ENCODE data around the gene PWWP2B. TPM values are rescaled to one million over a fixed set of nuclear protein-coding genes. Genes with fewer than 3 reads are reported as not detected.

The PWWP2B gene
- total and polyA plus RNA-seq, 2 of the 13 experiments (the other 11 are each of a cell fraction or from before 2014, with no cell fraction given) = 2.3 to 4.7 TPM

DNA sequence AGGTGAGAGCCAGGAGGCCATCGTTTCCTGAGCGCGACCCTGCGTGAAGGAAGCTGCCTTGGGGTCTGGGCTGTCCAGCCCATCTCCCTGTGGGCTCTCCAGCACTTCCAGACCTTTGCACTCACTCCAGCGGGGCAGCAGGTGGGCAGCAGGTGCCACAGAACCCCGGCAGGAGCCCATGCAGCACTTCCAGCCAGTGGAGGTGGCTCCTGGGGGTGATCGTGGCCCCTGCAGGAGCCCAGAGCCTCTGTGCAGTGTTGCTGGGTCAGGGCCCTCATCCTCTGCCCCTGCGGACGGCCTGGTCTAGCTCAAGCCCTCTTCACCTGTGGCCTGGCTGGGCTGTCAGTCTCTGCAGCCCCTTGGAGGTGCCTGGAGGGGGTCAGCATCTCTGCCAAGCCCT, 59.9 kb downstream of the PWWP2B start:
- H3K27ac ChIP-seq (ENCODE audit: extremely low read length, insufficient read depth, low read length) = no peak overlapping the region
- ATAC-seq = no peak
- no peaks in the 10 kb centered on the region for H3K79me2 ChIP-seq (ENCODE audit: insufficient read depth, low read length)
- no peaks in the 10 kb centered on the region for H4K20me1 ChIP-seq (ENCODE audit: insufficient read depth, low read length)
- H3K27me3 ChIP-seq (ENCODE audit: control insufficient read depth in 1 of 2, insufficient read depth in 2 of 2, low read length in 2 of 2) = peaks cover 10 to 19% of the 10 kb centered on the region in 2 experiments; a peak in 4 of 5 replicates
- no peak for DNase-seq (ENCODE audit: low spot score)
- FAIRE-seq = no peak
- H3K4me3 ChIP-seq (replicated peaks in 1 of 3; ENCODE audit: insufficient read depth in 1 of 3, low read depth in 2 of 3, low read length in 3 of 3) = no peak overlapping the region
- H3K9ac ChIP-seq (ENCODE audit: insufficient read depth, low read depth, low read length) = no peak overlapping the region
- BruUV-seq (replicated peaks) = no TSS peak
- H3K36me3 ChIP-seq (replicated peaks in 1 of 2; ENCODE audit: control insufficient read depth in 1 of 2, insufficient read depth in 2 of 2, low read length in 2 of 2) = no peaks in the 10 kb centered on the region
- CTCF ChIA-PET (ENCODE audit: low intra/inter-chr PET ratio, low total read pairs) = interaction anchor here (0.6 to 3.9 kb wide), 3 partner anchors 60 to 180 kb away, joined by 3 to 54 read pairs (median 4); no protein-coding TSS in a partner anchor
- peaks cover 82% of the 10 kb centered on the region for H3K4me1 ChIP-seq (ENCODE audit: insufficient read depth, low read length)
- TF ChIP-seq MTA1 (CRISPR knock-in tag; IDR thresholded peaks at IDR 0.05; ENCODE audit: borderline replicate concordance) (0 out of 2 replicates have a peak, but pooled peaks have one; percentile 9), ZNF382 (CRISPR knock-in tag; IDR thresholded peaks at IDR 0.05; ENCODE audit: borderline replicate concordance) (no peak)
- intact Hi-C loops (cut with micrococcal nuclease; ENCODE audit: unreplicated experiment) (loop anchor here (5.0 kb wide), 1 partner anchor 60 kb away; no protein-coding TSS in a partner anchor), in situ Hi-C loops (cut with HindIII; ENCODE audit: extremely low pct_ligation_motif_present, low pct_unique_long_range_greater_than_20kb) (loop anchor here (5.0 kb wide), 2 partner anchors 80 to 120 kb away; partner anchors contain the start of gene INPP5A)
- no peak overlapping the region for H2AFZ ChIP-seq (ENCODE audit: low read length)
- POLR2A ChIA-PET = interaction anchor here (1.4 kb wide), 1 partner anchor 10 kb away, joined by 4 read pairs; no protein-coding TSS in a partner anchor
- no CpG with 5 or more reads among the region's 9 CpGs for WGBS (ENCODE audit: low lambda C conversion rate)
- no peak overlapping the region for H3K4me2 ChIP-seq (ENCODE audit: low read depth, low read length)
- no peaks in the 10 kb centered on the region for H3K9me3 ChIP-seq (ENCODE audit: low read length)

DNA sequence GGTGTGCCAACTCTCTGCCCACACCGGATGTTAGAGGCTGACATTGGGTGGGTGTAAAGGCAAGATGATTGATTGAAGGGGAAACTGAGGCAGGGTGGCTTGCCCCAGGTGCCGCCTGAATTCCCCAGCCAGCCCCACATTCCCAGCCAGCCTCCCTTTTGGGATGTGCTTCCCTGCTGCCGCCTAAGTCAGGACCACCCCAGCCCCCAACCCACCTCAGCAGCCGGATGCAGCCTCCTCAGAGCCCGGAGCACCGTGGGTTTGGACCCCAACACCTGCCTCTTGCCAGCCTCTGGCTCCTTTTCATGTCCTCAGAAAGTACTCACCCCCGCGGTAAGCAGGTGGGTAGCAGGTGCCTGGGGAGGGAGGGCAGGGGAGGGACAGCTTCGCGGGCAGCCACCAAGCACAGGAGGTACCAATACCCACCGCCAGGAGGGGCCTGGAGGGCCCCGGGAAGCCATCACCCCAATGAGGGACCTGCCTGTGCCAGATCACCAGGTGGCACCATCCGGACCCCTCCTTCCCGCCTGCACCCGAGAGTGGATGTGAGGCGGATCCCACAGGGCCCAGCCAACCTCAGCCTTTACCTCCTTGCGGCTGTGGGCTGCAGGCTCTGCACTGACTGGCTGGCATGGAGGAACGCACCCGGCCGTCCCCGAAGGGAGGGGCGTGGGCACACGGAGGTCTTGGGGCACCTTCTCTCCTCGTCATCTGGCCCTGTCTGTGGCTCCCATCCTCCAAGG, 60.5 kb downstream of the PWWP2B start:
- no peak for ATAC-seq
- TF ChIP-seq, protein P1, sequence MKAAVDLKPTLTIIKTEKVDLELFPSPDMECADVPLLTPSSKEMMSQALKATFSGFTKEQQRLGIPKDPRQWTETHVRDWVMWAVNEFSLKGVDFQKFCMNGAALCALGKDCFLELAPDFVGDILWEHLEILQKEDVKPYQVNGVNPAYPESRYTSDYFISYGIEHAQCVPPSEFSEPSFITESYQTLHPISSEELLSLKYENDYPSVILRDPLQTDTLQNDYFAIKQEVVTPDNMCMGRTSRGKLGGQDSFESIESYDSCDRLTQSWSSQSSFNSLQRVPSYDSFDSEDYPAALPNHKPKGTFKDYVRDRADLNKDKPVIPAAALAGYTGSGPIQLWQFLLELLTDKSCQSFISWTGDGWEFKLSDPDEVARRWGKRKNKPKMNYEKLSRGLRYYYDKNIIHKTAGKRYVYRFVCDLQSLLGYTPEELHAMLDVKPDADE (CRISPR knock-in tag; IDR thresholded peaks at IDR 0.05) = no peak
- TF ChIP-seq ZNF543 (CRISPR knock-in tag; IDR thresholded peaks at IDR 0.05) (no peak), KLF11 (CRISPR knock-in tag; IDR thresholded peaks at IDR 0.05) (no peak), HNRNPL (IDR thresholded peaks at IDR 0.05; ENCODE audit: low read depth, low read length) (peak; percentile 54; the same call in 1 of the 2 replicates), RAD21 (CRISPR knock-in tag; IDR thresholded peaks at IDR 0.05) (no peak), EHMT2 (IDR thresholded peaks at IDR 0.05; ENCODE audit: borderline replicate concordance, low read depth, low read length) (no peak), PCBP1 (IDR thresholded peaks at IDR 0.05; ENCODE audit: borderline replicate concordance, low read depth, low read length) (0 out of 2 replicates have a peak, but pooled peaks have one; percentile 32), ZNF34 (CRISPR knock-in tag; IDR thresholded peaks at IDR 0.05; ENCODE audit: borderline replicate concordance) (no peak), HCFC1 (IDR thresholded peaks at IDR 0.05; ENCODE audit: low read depth, low read length) (no peak), ZNF788 (CRISPR knock-in tag; IDR thresholded peaks at IDR 0.05; ENCODE audit: borderline replicate concordance) (no peak), STAG1 (CRISPR knock-in tag; IDR thresholded peaks at IDR 0.05) (peak; percentile 5; the same call in 1 of the 2 replicates), DMAP1 (CRISPR knock-in tag; IDR thresholded peaks at IDR 0.05) (no peak)
- TF ChIP-seq, protein P2, sequence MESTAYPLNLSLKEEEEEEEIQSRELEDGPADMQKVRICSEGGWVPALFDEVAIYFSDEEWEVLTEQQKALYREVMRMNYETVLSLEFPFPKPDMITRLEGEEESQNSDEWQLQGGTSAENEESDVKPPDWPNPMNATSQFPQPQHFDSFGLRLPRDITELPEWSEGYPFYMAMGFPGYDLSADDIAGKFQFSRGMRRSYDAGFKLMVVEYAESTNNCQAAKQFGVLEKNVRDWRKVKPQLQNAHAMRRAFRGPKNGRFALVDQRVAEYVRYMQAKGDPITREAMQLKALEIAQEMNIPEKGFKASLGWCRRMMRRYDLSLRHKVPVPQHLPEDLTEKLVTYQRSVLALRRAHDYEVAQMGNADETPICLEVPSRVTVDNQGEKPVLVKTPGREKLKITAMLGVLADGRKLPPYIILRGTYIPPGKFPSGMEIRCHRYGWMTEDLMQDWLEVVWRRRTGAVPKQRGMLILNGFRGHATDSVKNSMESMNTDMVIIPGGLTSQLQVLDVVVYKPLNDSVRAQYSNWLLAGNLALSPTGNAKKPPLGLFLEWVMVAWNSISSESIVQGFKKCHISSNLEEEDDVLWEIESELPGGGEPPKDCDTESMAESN (CRISPR knock-in tag; conservative IDR thresholded peaks at IDR 0.05) = no peak

More for the DNA sequence above, 60.5 kb downstream of the PWWP2B start:
- FAIRE-seq (no peak), DNase-seq (ENCODE audit: low spot score) (no peak)
- Histone ChIP-seq H3K4me2 (ENCODE audit: low read depth, low read length) (no peak overlapping the region), H3K27me3 (ENCODE audit: control insufficient read depth in 1 of 2, insufficient read depth in 2 of 2, low read length in 2 of 2) (peaks cover 10 to 22% of the 10 kb centered on the region in 2 experiments; a peak in 4 of 5 replicates), H3K36me3 (replicated peaks in 1 of 2; ENCODE audit: control insufficient read depth in 1 of 2, insufficient read depth in 2 of 2, low read length in 2 of 2) (no peaks in the 10 kb centered on the region), H3K9ac (ENCODE audit: insufficient read depth, low read depth, low read length) (no peak overlapping the region), H3K79me2 (ENCODE audit: insufficient read depth, low read length) (no peaks in the 10 kb centered on the region), H3K4me1 (ENCODE audit: insufficient read depth, low read length) (peaks cover 76% of the 10 kb centered on the region), H4K20me1 (ENCODE audit: insufficient read depth, low read length) (no peaks in the 10 kb centered on the region), H3K4me3 (replicated peaks in 1 of 3; ENCODE audit: insufficient read depth in 1 of 3, low read depth in 2 of 3, low read length in 3 of 3) (no peak overlapping the region), H3K27ac (ENCODE audit: extremely low read length, insufficient read depth, low read length) (no peak overlapping the region), H2AFZ (ENCODE audit: low read length) (no peak overlapping the region), H3K9me3 (ENCODE audit: low read length) (no peaks in the 10 kb centered on the region)
- ChIA-PET POLR2A (no interaction called here), CTCF (ENCODE audit: low intra/inter-chr PET ratio, low total read pairs) (interaction anchor here (0.6 to 3.9 kb wide), 4 partner anchors 59 to 180 kb away, joined by 3 to 54 read pairs (median 7); no protein-coding TSS in a partner anchor)
- in situ Hi-C loops (cut with HindIII; ENCODE audit: extremely low pct_ligation_motif_present, low pct_unique_long_range_greater_than_20kb) (loop anchor here (5.0 kb wide), 2 partner anchors 80 to 120 kb away; partner anchors contain the start of gene INPP5A), intact Hi-C loops (cut with micrococcal nuclease; ENCODE audit: unreplicated experiment) (loop anchor here (1.0 to 5.0 kb wide), 3 partner anchors 60 to 181 kb away; no protein-coding TSS in a partner anchor)
- 40% methylated on average over 5 of the region's 24 CpGs for WGBS (ENCODE audit: low lambda C conversion rate)
- no TSS peak for BruUV-seq (replicated peaks)
